ENCODE data around the gene ANKRD33. TPM values are rescaled to one million over a fixed set of nuclear protein-coding genes. Genes with fewer than 3 reads are reported as not detected.

The ANKRD33 gene
- total RNA-seq, 1 donor from 2014 or later, result not detected

GRCh38 chr12:51900323-51900889 lies 12.5 kb downstream of the ANKRD33 start:
- DNase-seq (ENCODE audit: low spot score), result peak; percentile 81

- DNase-seq (ENCODE audit: low spot score), result peak; percentile 78
Observed at GRCh38 chr12:51901121-51901817, 13.4 kb downstream of the ANKRD33 start.

- DNase-seq (ENCODE audit: low spot score), result peak; percentile 47
Observed at GRCh38 chr12:51901881-51902280, 14.0 kb downstream of the ANKRD33 start.

GRCh38 chr12:51904951-51905470 lies 17.1 kb downstream of the ANKRD33 start:
- DNase-seq (ENCODE audit: low spot score), result no peak

GRCh38 chr12:51905471-51906429 lies 17.8 kb downstream of the ANKRD33 start:
- DNase-seq (ENCODE audit: low spot score), result peak; percentile 86

GRCh38 chr12:51906430-51907082 lies 18.7 kb downstream of the ANKRD33 start:
- DNase-seq (ENCODE audit: low spot score), result peak; percentile 88

- DNase-seq (ENCODE audit: low spot score), result peak; percentile 88
Observed at GRCh38 chr12:51907083-51907855, 19.4 kb downstream of the ANKRD33 start, which contains the start of gene ACVRL1. ACVRL1 (plus strand) TSS chr12:51907504; CDS start chr12:51912475, 4,971 bp downstream.

- peak; percentile 82 for DNase-seq (ENCODE audit: low spot score)
Observed at GRCh38 chr12:51907856-51908425, 20.0 kb downstream of the ANKRD33 start.

GRCh38 chr12:51908876-51909592 lies 21.1 kb downstream of the ANKRD33 start:
- DNase-seq (ENCODE audit: low spot score), result no peak

GRCh38 chr12:51910168-51910567 lies 22.3 kb downstream of the ANKRD33 start:
- no peak for DNase-seq (ENCODE audit: low spot score)

GRCh38 chr12:51910691-51911090 lies 22.8 kb downstream of the ANKRD33 start:
- DNase-seq (ENCODE audit: low spot score), result peak; percentile 83

- DNase-seq (ENCODE audit: low spot score), result peak; percentile 87
Observed at GRCh38 chr12:51911307-51911706, 23.4 kb downstream of the ANKRD33 start.

- DNase-seq (ENCODE audit: low spot score), result peak; percentile 89
Observed at GRCh38 chr12:51911788-51912711, 24.1 kb downstream of the ANKRD33 start.

GRCh38 chr12:51913071-51914033 lies 25.4 kb downstream of the ANKRD33 start:
- peak; percentile 75 for DNase-seq (ENCODE audit: low spot score)

GRCh38 chr12:51914034-51914923 lies 26.4 kb downstream of the ANKRD33 start:
- peak; percentile 89 for DNase-seq (ENCODE audit: low spot score)

All from mesenteric fat pad (tissue), 1 donor.